8988T (cell line): Measurements from ENCODE around the gene METTL5.
"Not testable (repeated sequence)": the region's sequence is repeated elsewhere in the genome, so short reads cannot be mapped to it uniquely, and the experiment has no call there.

Experiments used
- DNase-seq: peaks from one replicate; pipeline ENCODE4 v3.0.0; 2011

METTL5 gene

GRCh38 chr2:169828141-169828811 lies 3.6 kb upstream of the METTL5 start:
- peak; percentile 44 for DNase-seq

GRCh38 chr2:169827272-169828140 lies 2.8 kb upstream of the METTL5 start, which contains the start of gene UBR3:
Gene UBR3, plus strand, starts transcription at chr2:169827454. Its CDS starts 54 bp downstream, at chr2:169827508.
- DNase-seq, result peak; percentile 87

- DNase-seq, result no peak
These were observed 721 bp downstream of the METTL5 start for GRCh38 chr2:169823996-169824372.

- DNase-seq, result no peak
These were observed 1.8 kb downstream of the METTL5 start for GRCh38 chr2:169822785-169823392.

GRCh38 chr2:169822036-169822435 lies 2.7 kb downstream of the METTL5 start:
- no peak for DNase-seq

- not testable (repeated sequence) for DNase-seq
These were observed 4.6 kb downstream of the METTL5 start for GRCh38 chr2:169820101-169820500.

DNA sequence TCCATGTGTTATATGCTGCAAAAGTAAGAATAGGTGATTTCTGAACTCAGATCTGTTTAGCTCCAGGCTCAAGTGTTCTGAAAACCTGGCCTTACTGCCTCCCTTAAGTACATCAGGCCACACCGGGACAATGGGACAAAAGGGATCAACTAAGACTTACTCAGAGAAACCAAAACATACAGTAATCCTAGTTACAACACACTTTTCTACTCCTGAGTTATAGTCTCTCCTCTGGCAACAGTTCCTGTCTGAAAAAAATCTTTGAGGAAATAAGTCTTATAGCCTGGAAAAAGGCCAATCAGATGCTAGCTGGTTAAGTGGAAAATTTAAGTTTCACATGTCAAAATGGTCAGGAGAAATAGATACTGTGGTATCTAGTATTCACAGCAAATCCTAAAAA lies 5.6 kb downstream of the METTL5 start:
- no peak for DNase-seq

- DNase-seq, result no peak
These were observed 6.5 kb downstream of the METTL5 start for GRCh38 chr2:169818241-169818640.

DNA sequence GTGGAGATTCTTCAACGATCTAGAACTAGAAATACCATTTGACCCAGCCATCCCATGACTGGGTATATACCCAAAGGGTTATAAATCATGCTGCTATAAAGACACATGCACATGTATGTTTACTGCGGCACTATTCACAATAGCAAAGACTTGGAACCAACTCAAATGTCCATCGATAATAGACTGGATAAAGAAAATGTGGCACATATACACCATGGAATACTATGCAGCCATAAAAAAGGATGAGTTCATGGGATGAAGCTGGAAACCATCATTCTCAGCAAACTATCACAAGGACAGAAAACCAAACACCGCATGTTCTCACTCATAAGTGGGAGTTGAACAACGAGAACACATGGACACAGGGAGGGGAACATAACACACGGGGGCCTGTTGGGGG lies 7.3 kb downstream of the METTL5 start:
- not testable (repeated sequence) for DNase-seq

DNA sequence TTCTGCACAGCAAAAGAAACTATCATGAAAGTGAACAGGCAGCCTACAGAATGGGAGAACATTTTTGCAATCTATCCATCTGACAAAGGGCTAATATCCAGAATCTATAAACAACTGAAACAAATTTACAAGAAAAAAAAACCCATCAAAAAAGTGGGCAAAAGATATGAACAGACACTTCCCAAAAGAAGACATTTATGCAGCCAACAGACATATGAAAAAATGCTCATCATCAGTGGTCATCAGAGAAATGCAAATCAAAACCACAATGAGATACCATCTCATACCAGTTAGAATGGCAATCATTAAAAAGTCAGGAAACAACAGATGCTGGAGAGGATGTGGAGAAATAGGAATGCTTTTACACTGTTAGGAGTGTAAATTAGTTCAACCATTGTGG lies 7.7 kb downstream of the METTL5 start:
- not testable (repeated sequence) for DNase-seq

GRCh38 chr2:169815849-169816248 lies 8.9 kb downstream of the METTL5 start:
- no peak for DNase-seq

DNA sequence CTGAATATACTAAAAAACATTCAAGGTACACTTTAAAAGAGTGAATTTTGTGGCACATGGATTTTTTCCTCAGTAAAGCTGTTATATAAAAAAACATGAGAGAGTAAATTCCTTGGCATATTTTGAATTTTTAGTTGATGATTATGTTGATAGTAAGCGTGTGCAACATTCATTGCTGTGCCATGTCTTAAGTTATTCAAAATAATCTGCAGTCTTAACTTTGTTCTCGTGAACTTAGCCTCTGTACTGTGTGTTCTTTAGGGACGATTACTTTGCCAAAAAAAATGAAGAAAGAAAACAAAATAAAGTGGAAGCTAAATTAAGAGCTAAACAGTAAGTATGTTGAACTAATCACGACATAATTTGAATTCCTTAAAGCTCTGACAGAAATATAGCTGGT lies 16.5 kb downstream of the METTL5 start:
- DNase-seq, result no peak

DNA sequence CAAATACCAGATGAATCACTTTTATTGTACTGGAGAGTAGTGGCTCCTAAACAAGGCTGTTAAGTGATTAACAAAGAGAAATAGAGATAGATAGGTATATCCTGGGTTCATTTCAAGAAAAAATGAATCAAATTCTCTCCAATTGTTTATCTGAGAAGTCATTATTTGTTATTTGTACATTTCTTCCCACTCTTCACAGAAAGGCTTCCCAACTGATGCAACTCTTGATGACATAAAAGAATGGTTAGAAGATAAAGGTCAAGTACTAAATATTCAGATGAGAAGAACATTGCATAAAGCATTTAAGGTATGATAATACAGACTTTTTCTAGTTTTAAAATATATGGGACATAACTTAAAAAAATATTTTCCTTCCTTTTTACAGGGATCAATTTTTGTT lies 18.1 kb downstream of the METTL5 start:
- DNase-seq, result no peak

DNA sequence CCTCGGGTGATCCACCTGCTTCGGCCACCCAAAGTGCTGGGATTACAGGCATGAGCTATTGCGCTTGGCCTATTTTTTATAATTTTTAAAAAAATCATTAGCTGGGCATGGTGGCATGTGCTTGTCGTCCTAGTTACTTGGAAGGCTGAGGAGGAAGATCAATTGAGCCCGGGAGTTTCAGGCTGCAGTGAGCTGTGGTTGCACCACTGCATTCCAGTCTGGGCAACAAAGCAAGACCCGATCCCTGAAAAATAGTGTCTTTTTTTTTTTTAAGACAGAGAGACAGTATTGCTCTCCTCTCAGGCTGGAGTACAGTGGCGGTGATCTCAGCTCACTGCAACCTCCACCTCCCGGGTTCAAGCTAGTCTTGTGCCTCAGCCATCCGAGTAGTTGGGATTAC lies 21.2 kb downstream of the METTL5 start:
- DNase-seq, result no peak

DNA sequence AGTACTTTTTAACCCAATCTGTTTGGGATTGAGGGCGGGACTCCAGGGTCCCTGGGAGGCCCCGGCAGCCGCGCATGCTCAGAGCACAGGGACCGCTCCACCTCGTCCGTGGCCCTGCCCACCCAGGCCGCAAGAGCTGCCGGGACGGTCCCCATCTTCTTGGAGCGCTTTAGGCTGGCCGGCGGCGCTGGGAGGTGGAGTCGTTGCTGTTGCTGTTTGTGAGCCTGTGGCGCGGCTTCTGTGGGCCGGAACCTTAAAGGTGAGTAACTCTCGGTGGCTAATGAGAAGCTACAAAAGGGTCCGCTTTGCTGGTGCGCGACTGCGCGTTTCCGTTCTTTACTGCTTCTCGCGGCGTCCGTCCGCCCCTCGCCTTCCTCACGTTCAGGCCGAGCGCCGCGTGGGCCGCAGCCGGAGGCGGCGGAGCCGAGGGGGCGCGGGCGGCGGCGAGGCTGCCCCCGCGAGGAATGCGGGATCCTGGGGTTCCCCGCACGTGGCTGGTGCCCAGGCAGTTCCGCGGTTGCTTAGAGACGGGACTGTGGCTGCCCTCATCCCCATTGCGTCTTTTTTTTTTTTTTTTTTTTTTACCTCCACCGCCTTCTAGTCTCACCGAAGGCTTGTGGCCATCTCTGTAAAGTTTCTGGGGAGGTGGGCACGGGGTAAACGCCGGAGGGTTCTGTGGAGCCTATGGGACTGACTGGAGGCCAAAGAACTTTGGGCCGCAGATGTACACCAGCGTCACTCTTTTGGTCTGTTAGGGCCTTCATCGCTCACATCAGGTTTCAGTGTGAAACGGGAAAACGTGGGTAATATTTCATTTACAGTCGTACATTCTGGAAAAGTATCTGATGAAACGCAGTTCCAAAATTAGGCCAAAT lies 25.8 kb downstream of the METTL5 start, which contains the start of gene SSB:
Gene SSB (plus strand): TSS at position 154 of the 875 bp plus-strand sequence. CDS start 2,090 bp downstream, outside the sequence.
- DNase-seq, result peak; percentile 66

GRCh38 chr2:169798397-169798717 lies 26.3 kb downstream of the METTL5 start:
- DNase-seq, result no peak

- DNase-seq, result no peak
These were observed 27.1 kb downstream of the METTL5 start for GRCh38 chr2:169797601-169798000.

DNA sequence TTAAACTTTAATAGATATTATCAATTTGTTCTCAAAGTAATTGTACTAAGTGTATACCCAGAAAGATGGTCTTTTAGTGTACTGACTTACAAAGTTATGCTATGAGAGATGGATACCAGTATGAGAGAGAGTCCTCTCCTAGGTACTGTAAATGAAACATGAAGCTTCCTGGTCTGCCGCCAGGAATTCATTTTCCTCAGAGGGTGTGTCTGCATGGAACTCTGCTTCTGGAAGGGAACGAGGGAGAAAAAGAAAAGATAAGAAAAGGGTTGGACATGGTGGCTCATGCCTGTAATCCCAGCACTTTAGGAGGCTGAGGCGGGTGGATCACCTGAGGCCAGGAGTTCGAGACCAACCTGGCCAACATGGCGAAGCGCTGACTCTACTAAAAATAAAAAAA lies 28.3 kb downstream of the METTL5 start:
- no peak for DNase-seq

- DNase-seq, result no peak
These were observed 29.5 kb downstream of the METTL5 start for GRCh38 chr2:169795181-169795580.

GRCh38 chr2:169790581-169790980 lies 34.1 kb downstream of the METTL5 start:
- DNase-seq, result no peak

- no peak for DNase-seq
These were observed 42.2 kb downstream of the METTL5 start for GRCh38 chr2:169782513-169782912.

DNA sequence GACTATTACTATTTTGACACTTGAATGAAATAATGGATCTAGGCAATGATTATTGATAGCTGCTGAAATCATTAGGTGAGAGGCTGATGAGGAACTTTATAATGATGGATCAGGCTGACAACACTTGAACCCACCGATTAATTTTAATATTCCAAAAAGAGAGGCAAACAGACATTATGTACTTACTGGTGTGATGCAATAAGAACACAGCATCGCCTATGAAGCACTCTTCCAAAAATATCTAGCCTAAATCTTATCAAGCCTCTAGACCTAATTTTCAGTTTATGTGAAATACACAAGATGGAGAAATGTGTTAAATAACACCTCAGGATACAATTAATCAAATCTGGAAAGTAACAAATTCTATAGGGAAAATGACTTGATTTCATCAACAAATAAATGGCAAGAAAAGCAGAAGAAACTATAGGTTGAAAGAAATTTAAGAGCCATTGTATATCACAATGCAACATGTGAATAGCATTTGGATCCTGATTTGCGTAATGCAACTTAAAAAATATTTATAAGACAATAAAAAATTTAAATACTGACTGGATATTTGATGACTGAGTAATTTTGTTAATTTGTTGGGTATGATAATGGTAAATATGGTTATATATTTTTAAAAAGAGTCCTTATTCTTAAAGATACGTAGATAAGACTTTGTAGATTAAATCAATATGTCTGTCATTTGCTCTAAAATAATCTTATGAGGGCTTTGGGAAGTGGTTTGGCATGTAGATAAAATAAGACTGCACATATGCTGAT lies 43.3 kb downstream of the METTL5 start:
- no peak for DNase-seq
